Limb (tissue), 2 donors: ENCODE results near the gene RNF138.
"Not testable (repeated sequence)": the region's sequence is repeated elsewhere in the genome, so short reads cannot be mapped to it uniquely, and the experiment has no call there.

Experiments used
- DNase-seq, 2 donors: peaks; one replicate each; pipeline ENCODE4 v3.0.0-alpha.2; 2016; ENCODE audit errors: extremely low spot score in 2 of 2

RNF138 gene

GRCh38 chr18:32173654-32174053, 82.0 kb downstream of the RNF138 start:
- DNase-seq, result no peak

DNA sequence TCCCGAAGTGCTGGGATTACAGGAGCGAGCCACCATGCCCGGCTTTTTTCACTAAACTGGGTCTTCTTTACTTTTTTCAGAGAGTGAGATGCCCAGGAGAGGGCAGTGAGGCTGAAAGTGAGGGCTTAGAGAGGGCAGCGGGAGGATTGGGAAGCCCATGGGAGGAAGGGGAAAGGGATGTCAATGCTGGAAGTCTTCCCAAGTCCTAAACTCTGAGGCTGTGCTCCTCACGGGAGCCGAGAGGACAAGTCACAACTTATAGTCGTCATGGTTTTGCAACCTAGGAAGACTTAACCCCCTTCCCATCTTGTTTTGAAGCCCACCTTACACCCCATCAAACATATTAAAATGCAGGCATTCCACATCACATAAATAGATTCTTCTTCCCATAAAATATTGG, 83.0 kb downstream of the RNF138 start:
- DNase-seq, result no peak

- DNase-seq, result peak; percentile 30 to 59
Measured at GRCh38 chr18:32175265-32175664, 83.6 kb downstream of the RNF138 start.

- not testable (repeated sequence) for DNase-seq
Measured at GRCh38 chr18:32176745-32177144, 85.1 kb downstream of the RNF138 start.

GRCh38 chr18:32177530-32177929, 85.9 kb downstream of the RNF138 start:
- DNase-seq, result no peak
